ENCODE results near the gene SYNPR.

Gene SYNPR

DNA sequence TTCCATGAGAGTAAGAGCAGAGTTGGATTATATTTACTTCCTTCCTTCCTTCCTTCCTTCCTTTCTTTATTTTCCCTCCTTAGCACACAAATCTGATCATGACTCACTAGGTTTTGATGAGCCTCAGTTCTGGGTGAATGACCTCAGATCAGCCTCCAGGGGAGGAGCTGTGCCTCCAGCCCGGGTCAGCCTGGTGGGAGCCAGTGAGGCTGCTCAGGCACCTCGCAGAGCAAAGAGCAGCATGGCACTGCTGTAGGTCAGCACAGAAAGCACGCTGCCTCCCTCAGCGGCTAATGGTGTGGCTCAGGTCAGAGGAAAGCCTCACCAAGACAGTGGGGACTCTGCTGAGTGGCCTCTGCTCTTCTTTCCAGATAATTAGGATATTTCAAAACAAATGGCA is 108.5 kb downstream of the SYNPR start:
- DNase-seq = peak; percentile 3

DNA sequence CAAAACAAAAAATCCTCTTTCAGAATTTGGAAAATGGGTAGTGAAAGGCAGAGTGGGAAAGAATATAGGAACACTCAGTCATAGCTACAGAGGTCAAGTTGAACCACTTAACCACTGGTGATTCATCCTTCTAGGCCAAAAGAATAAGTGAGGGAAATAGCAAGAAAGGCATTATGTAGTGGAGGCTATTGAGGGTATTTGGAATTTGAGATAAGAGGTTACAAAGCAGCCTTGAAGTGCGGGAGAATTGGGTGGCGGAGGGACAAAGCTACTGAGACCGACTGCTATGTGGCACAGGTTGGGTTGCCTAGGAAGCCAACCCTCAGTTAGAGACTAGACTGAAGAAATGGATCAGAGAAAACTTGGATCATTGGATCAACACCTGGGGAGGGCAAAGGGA is 109.5 kb downstream of the SYNPR start:
- peak; percentile 1 for DNase-seq

DNA sequence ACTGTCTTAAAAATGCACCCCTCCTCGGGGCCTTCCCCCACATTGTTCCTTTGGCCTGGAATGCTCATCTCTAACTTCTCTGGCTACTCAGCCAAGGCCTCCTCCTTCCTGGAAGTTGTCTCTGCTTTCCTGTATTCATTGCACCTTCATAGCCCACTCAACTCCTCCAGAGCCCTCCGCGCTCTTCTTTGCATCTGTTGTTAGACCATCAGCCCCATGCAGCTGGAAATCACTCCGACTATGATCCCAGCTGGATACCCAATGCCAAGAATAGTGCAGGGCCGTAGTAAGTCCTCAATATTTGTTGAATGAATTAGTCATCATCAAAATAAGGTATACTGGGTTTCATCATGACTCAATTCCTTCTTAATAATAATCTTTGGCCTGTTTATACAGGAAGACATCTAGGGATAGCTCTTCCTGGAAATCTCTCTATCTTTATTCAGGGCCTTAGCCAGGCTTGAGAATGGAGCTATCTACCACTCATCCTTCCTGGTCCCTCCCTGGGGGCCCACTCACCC is 112.7 kb downstream of the SYNPR start:
- DNase-seq = peak; percentile 2

DNA sequence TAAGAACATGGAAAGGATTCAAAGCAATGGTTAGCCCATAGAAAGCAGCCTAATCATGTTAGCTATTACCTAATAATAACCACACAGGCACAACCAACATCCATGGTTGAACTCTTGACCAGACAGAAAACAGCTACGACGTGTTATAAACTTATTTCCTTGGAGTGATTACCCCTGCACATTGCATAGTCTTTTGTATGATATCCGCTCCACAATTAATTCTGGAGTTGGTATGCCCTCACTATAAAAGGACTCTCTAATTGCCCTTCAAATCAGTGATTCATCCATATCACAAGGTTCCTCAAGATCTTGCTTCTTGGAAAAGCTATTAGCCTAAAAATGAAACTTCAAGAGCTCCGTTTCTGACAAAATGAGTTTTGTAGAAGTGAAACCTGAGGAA is 117.9 kb downstream of the SYNPR start:
- DNase-seq = no peak

DNA sequence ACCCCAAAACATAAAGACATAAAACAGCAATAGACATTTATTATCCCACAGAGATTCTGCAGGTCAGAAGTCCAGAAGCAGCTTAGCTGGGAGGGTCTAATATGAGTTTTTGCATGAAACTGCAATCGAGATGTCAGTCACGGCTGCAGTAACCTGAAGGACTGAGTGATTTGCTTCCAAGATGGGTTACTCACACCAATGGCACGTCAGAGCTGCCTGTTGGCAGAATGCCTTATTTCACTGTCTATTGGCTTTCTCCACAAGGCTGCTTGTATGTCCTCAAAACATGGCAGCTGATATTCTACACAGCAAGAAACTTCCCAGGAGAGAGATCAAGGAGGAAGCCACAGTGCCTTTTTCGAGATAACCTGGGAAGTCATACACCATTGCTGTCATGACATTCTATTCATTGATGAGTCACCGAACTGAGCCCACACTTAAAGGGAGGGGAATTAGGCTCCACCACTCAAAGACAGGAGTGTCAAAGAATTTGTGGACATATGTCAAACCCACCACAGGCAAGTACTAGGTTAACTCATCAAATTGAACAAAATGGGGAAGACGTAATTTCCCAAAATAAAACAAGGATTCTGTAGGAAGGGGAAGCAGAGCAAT is 122.2 kb downstream of the SYNPR start:
- DNase-seq = no peak

DNA sequence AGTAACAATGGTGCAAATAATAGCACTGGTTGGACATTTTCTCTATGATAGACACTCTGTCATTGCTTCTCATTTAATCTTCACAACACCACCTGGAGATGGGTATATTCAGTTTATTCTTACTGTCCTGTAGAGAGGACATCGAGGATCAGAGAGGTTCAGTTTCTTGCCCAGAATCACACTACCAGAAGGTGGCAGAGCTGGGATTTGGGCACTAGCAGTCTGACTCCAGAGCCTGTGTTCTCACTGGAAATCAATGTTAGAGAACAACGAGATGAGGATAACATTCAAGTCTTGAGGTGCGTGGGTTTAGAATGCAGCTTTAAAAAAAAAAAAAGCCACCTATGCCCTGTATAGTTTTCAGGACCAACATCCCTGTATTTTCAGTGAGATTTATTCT is 127.8 kb downstream of the SYNPR start:
- DNase-seq = peak; percentile 0

DNA sequence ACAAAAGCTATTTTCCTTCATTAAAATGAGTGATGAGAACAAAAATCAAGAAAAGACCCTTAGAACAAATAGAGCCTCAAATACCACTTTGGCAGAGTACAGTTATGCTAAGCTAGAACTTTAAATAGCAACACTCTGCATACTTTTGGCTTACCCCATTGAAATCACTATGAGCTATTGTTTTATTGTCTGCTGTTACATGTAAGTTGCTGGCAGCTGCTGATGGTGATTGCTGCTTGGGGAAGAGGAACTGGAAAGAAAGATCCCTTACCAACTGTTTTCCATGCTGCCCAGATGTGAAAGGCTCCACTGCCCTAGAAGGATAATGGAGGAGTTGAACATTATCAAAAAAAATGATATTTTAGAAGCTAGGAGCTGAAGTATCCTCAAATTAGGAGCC is 135.4 kb downstream of the SYNPR start:
- no peak for DNase-seq

DNA sequence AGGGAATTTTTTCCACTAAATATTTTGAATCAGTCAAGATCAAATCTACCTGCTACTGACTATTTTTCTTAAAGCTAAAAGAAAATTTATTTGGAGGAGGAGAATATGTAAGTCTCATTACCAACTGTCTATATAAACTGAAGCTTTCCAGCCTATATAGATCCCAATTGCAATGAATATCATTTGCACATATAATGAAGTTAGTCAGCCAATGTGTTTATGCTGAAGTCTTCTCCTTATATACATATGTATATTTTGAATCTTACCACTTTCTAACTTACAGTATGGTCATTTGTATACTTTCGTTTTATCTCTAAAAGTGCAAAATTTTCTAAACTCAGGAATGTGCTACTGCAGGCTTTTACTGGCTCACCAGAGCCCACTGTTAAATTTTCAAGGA is 136.5 kb downstream of the SYNPR start:
- no peak for DNase-seq

DNA sequence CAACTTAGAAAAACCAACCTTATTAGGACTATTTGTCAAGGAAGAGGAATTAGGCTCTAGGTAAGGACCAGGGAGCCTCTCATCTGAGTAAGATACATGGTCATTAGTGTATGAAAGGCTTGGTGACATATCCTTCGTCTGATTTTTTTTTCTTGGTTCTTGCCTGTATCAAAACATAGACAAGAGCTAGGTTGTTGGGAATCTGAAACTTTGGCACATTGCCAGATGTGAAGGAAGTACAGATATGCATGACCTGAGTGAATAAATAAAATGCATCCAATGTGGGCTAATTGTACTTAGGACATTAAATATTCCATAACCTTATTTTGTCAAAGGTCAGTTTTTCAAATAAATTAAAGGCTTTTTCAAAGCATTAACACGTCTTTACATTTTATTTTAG is 151.8 kb downstream of the SYNPR start:
- DNase-seq = peak; percentile 13

DNA sequence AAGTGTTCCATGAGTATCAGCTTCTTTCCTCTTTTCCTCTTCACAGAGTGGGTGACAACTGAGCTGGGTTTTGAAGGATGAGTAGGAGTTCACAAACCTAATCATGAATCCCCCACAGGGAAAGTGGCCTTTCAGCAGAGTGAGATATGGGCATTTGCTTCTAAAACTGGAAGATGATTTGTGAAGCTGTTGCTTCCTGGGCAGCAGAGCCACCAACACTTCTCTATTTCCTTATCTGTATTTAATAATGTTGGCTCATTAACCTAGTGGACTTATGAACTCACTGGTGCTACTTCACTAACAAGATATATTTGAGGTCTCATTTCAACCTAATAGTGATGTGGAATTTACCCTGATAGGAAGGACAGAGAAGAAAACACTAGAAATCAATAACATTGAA is 152.8 kb downstream of the SYNPR start:
- DNase-seq = no peak

DNA sequence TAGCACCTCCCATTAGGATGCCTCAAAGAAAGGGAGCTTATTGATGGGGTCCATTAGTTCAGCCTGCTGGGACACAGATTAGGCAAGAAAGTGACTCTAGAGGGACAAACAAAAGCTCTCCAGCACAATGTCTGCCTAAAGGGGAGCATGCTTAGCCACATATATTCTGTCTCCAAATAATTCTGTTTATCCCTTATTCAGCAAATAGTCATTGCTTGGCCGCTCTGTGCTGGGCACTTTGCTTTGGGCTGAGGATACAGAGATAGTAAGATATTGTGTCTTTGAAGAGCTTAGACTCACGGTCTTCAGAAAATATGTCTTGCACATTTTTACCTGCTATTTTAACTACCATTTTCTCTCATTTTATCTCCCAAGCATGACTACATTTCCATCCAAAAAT is 159.8 kb downstream of the SYNPR start:
- no peak for DNase-seq

DNA sequence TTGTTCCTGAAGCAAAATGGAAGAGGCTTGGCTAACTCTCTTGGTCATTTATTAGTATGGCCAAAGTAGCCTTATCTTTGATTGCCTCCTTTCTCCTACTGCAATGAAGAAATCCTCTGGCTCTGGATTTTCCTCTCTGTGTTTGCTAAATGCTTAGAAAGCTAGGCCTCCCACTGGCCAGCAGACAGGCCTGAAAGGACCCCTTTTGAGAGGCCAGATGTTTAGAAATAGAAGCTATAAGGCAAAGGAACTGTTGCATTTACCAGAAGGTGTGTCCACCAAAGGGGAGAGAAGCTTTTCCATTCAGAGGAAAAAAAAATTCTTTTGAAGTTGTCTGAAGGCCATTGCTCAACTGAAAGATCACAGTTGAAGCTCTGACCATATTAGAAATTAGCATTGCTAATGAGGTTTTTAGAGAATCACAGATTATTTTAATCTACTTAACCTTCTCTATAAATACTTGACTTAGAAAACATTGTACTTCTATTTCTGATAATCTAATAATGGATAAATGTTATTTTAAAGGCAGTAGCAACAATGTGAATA is 160.8 kb downstream of the SYNPR start:
- no peak for DNase-seq

DNA sequence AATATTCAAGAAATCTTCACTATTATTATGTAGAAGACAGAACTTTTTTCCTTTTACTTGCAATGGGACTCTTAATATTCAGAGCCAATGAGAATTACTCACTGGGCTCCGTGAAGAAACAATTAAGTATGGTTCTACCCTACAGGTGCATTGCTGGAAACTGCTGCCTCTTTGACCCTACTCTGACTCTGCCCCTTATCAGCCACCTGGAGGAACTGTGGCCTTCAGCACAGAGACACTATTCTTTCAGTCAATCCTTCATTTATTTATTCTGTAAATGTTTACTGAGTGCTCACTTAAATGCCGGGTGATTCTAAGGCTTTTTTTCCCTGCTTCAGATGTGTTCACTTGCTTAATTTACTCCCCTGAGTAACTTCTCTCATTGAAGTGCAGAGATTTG is 163.2 kb downstream of the SYNPR start:
- DNase-seq = peak; percentile 0

DNA sequence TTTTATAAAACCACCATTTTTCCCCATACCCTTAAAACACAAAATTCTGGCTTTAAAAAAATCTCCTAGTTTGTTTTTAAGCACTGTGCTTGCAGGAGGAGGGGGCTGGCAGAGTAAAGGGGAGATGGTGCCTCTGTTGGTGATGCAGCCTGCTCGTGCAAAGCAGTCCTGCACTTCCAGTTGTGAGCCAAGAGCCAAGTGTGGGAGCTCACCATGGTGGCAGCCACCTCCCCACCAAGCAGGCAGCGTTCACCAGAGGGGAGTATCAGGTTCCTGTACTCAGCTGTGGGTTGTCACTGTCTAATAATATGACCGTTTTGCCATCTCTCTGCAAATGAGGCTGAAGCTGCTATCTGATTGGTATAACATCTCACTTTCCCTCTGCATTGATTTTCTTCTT is 164.8 kb downstream of the SYNPR start:
- DNase-seq = no peak

DNA sequence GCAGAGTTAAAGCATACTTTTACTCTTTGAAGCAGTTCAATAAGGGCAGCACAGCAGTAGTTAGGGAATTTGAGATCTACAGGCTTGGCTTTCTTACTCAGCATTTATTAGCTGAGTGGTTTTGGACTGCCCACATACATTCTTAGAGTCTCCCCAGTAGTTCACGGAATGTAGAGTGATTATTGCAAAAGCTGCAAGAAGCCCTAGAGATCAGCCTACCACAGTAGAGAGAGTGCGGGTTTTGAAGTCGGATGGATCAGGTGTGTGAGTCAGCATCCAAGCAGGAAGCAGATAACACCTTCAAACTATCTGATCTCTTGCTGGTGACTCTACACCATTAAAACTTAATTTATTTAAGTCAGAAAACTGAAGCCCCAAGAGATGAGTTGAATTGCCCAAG is 171.9 kb downstream of the SYNPR start:
- no peak for DNase-seq

DNA sequence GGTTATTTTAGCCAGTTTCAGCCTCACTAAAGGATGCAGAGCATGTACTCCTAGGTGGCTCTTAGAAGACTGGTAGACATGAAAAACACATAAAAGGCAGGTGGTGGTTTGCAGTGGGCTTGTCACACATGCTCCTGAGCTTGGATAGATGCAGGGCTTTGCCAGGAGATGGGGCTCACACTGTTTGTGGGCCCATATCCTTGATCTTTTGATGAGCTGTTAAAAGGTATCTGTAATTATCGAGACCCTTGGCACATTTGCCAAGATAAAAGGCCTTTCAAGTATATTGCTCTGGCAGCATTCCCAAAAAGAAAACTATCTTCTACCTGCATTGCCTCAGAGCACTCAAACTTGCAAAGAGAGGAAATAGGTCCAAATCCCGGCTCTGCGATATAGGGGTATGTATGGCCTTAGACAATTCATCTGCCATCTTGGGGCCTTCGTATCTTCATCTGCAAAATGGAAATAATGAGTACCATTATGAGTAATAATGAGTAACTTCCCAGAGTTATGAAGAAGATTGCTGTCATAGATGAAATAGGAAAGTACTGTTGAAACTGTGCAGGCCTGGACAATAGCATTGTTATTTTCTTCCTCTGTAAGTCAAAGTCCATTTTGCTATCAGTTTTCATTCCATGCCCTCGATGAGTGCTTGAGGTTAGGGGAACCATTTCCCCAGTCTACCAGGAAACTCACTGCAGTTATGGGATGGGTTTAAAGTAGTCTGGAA is 172.7 kb downstream of the SYNPR start:
- no peak for DNase-seq

DNA sequence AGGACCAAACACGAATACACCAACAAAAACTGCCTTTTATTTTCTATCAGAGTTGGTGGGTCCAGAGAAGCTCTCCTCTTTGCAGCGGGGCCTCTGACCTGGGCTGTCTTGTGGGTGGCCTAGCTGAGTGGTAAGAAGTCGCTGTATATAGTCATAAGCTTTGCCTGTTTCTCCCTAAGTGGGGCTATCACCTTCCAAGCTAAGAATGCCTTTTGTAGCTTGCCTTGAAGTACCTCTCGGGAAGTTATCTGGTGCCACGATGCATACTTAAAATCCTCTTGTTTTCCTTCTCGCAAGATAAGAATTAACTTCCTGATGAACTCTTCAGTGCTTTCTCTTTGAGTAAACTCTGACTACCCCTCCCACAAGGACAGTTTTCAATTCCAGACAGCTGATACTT is 178.8 kb downstream of the SYNPR start:
- DNase-seq = no peak

DNA sequence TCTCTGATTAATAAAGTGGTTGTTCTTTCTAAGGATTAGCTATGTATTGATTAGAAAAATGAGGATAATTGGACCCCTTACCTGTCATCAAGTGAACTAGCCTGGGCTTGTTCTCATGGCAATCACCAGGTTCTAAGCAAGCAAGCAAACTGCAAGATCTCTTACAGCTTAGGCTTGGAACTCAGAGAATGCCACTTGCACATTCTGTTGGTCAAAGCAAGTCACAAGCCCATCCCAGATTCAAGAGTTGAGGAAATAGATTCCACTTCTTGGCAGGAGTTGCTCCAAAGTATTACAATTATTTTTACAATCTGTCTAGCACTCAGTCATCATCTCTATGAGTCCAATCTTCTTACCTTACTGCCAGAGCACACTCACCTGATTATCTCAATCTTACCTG is 180.3 kb downstream of the SYNPR start:
- no peak for DNase-seq

DNA sequence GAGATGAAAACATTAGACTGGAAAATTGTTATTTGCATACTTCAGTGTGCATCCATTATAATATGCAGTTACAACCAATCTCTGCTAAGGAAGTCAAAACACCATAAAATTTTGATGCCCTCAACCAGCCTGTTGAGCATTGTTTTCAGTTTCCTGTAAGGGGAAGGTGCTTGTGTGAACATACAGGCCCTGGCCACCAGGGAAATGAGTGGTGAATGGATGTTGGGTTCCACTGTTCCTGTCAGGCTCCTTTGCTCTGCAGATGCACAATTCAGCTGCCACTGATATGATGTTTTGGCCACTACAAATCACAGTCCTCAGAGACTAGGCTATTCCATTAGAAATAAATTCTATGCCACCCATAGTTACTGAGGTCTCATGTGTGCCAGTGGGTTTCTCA is 184.6 kb downstream of the SYNPR start:
- peak; percentile 4 for DNase-seq

DNA sequence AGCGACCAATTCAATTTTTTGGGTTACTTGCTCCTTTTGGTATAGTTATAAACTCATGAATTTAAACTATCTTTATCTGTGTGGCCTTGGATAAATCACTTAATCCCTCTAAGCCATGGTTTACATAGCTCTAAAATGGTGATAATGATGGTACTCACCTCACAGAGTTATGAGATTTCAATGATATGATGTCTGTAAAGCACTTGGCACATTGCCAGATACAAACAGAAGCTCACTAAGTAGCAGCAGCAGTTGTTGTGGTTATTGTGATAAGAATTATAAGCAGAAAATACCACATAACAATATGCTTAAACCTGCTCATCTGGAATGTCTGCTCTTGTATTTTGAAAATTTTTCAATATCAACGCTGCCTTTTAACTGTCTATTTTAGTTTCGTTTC is 189.3 kb downstream of the SYNPR start:
- DNase-seq = peak; percentile 0

DNA sequence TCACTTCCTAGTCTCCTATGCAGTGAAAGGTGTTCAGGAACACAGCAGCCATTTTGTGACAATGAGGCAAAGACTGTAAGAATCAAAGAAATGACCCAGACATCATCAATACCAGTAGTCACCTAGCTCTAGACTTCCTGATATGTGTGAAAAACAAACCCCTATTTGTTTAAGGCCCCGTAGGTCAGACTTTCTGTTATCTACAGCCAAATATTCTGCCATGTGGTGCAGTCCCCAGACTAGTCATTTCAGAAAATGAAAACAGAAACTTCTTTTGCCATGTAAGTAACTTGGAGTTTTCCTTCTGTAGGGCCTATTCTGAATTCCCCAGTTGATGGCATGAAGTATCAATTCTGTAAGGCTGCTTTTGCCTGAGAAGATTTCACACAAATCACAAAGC is 192.6 kb downstream of the SYNPR start:
- no peak for DNase-seq

DNA sequence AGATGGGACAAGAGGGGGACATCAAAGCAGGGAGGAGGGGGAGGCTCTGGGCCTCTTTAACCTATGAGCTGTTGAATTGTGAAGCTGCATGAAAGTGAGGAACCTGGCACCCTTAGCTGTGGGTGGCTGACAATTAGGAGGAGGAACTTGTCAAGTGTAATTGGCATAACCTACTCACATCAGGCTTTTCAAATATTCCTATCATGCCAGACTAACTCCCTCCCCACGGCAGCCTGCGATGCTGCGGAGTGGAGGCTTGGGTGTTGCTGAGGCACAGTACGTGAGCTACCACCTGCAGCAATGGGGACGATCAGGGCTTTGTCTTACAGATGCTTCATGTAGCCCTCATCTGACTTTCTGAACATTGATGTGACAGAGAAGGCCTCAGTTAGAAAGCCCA is 193.7 kb downstream of the SYNPR start:
- no peak for DNase-seq

DNA sequence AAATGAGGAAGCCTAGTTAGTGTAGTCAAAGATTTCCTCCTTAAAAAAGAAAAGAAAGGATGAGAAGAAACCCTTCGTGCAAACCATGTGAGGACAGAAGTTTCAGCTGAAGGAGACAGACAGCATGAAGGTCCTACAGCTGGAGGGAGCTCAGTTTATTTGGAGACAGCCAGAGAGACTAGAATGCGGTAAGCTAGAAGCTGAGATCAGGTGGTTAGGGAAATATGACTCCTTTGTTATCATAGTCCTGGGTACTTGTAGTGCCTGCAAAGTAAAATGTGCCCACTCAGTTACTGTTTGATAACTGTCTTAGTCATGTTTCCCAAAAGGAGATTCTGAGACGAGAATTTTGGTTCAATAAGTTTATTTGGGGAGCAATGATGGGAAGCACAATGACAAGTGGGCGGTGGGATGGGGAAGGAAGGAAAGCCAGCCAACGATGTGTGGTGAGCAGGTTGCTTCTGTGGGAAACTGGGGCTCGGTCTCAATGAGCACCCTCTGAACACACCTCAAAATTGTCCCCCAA is 195.6 kb downstream of the SYNPR start:
- DNase-seq = no peak

DNA sequence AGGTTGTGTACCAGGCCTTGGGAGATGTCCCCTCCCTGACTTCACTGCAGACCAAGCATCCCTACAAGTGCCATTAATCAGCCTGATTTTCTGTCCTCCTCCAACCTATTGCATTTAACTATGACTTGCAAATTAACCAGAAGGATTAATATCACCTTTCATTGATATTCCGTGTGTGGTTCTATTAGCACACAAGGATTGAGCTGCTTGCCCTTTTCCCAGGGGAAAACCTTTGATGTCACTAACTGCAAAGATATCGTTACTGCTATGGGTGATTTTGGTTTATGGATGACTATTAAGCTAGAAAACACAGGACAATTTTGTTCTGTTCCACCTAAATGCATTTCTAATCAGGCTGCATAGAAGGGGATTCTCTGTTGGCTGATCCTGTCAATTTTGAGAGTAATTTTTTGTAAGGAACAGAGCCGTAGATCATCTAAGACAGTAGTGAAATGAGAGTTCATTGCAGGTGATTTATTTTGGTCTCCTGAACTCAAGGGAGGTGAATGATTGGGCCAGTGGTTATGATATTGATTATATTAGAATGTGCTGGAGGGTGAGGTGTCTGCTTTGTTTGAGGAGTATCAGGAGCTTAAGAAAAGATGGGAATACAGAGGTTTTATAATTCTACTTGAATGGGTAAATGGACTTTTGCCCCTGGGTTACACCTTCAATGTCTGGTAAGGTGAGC is 196.9 kb downstream of the SYNPR start:
- no peak for DNase-seq
